Thoracic aorta (tissue), 2 donors: ENCODE data around the gene USP48. TPM values are rescaled to one million over a fixed set of nuclear protein-coding genes. Genes with fewer than 3 reads are reported as not detected.

ENCODE experiments used
- ATAC-seq: fragments of 150-250 bp; one replicate; pipeline ENCODE4 v1.8.0; 2017; ENCODE audit warnings: low read depth; ENCODE audit not compliant: insufficient number of reproducible peaks, low FRiP score
- DNase-seq: peaks from one replicate; pipeline ENCODE4 v3.0.0-alpha.2; 2020; ENCODE audit warnings: low spot score
- H3K27ac ChIP-seq, 2 donors: fragments of 200-600 bp; sonication (generic); 1 replicate in 1 of 2; 2 replicates in 1 of 2; pipeline ENCODE4 v1.5.1; 2016; ENCODE audit warnings: mild to moderate bottlenecking in 2 of 2, moderate library complexity in 2 of 2
- H3K27me3 ChIP-seq: fragments of 200-600 bp; sonication (generic); replicated peaks from 2 replicates; pipeline ENCODE4 v1.6.0; 2016; ENCODE audit warnings: mild to moderate bottlenecking; ENCODE audit not compliant: insufficient read depth
- H3K36me3 ChIP-seq: fragments of 200-600 bp; sonication (generic); one replicate; pipeline ENCODE4 v1.5.1; 2016
- H3K4me1 ChIP-seq, 2 donors: fragments of 200-600 bp; sonication (generic); 1 replicate in 1 of 2; 2 replicates in 1 of 2; pipeline versions ENCODE4 v1.5.1 to v1.6.0; 2016; ENCODE audit warnings: low read depth in 2 of 2, mild to moderate bottlenecking in 1 of 2; ENCODE audit not compliant: control insufficient read depth in 1 of 2
- H3K4me3 ChIP-seq: fragments of 200-600 bp; sonication (generic); 2 replicates; pipeline ENCODE4 v1.5.1; 2016; ENCODE audit warnings: mild to moderate bottlenecking
- H3K9me3 ChIP-seq: fragments of 200-600 bp; sonication (generic); 2 replicates; pipeline ENCODE4 v1.5.1; 2016
- total RNA-seq, 2 donors: library from RNA; depleted of rRNA; stranded (reverse); fragments of >200 nt; gene quantifications; one replicate each; pipeline versions ENCODE4 v1.1.0 to v1.2.3, GENCODE V29; 2016
- TF ChIP-seq, protein P1 (sequence below): fragments of 200-600 bp; sonication (generic); IDR thresholded peaks from one replicate; pipeline ENCODE4 v1.5.1; 2019; ENCODE audit warnings: antibody characterized with exemption

Gene USP48
- total RNA-seq, 2 donors from 2014 or later, result 48.9 to 77.5 TPM

DNA sequence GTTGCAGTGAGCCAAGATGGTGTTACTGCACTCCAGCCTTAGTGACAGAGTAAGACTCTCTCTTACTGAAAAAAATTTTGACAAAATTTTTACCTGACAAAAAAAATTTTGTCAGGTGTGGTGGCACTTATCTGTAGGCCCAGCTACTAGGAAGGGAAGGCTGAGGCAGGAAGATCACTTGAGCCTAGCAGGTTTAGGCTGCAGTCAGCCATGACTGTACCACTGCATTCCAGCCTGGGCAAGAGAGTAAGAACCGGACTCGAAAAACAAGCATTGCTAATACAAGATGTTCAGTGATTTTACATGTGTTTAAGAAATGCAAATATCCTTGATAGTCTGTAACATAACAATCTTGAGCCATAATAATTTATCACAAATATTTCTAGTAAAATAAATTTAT lies 46.9 kb downstream of the USP48 start:
- no peak overlapping the region for H3K27ac ChIP-seq
- TF ChIP-seq, protein P1, sequence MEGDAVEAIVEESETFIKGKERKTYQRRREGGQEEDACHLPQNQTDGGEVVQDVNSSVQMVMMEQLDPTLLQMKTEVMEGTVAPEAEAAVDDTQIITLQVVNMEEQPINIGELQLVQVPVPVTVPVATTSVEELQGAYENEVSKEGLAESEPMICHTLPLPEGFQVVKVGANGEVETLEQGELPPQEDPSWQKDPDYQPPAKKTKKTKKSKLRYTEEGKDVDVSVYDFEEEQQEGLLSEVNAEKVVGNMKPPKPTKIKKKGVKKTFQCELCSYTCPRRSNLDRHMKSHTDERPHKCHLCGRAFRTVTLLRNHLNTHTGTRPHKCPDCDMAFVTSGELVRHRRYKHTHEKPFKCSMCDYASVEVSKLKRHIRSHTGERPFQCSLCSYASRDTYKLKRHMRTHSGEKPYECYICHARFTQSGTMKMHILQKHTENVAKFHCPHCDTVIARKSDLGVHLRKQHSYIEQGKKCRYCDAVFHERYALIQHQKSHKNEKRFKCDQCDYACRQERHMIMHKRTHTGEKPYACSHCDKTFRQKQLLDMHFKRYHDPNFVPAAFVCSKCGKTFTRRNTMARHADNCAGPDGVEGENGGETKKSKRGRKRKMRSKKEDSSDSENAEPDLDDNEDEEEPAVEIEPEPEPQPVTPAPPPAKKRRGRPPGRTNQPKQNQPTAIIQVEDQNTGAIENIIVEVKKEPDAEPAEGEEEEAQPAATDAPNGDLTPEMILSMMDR, result no peak
- H3K9me3 ChIP-seq, result no peaks in the 10 kb centered on the region

DNA sequence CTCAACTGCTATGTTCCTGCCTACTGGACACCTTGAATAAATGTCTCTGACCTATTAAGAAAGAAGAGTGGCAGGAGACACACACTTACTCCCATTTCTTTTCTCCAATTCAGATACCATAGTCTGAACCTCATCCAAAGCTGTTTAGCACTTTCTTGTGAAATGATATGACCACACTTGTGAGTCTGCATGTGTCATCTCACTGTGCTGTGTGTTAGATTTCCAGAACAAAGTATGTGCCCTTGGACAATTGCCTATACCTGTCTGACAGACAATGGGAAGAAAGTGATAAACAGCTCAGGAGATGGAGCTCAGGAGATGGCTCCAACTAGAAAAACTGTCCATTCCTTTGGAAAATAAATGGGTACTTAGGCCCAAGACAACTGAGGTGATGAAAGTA lies 48.4 kb downstream of the USP48 start:
- Histone ChIP-seq H3K27me3 (no peaks in the 10 kb centered on the region), H3K4me3 (no peak overlapping the region), H3K4me1 (no peaks in the 10 kb centered on the region), H3K36me3 (peaks cover 25% of the 10 kb centered on the region), H3K27ac (no peak overlapping the region), H3K9me3 (no peaks in the 10 kb centered on the region)
- TF ChIP-seq, protein P1, result no peak
- ATAC-seq, result no peak
- no peak for DNase-seq

More for the DNA sequence above, 46.9 kb downstream of the USP48 start:
- Histone ChIP-seq H3K4me1 (no peaks in the 10 kb centered on the region), H3K27me3 (no peaks in the 10 kb centered on the region), H3K36me3 (peaks cover 25% of the 10 kb centered on the region), H3K4me3 (no peak overlapping the region)
- no peak for ATAC-seq
- no peak for DNase-seq

DNA sequence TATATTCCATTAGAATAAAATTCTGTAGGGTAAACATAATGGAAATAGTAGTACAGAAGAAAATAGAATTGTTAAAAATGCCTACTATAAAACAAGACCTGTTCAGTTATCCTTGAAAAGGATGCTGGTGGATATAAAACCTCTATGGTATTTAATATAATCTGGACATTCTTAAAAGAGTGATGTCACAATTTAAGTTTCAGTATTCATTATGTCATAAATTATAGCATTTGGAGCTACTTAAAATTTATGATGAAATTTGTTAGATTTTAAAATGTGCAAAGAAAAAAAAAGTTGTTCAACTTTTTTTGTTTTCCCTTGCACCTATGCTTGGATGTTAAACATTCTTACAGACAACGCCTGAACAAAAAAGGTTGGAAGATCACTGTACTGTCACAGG lies 50.3 kb downstream of the USP48 start:
- ATAC-seq (no peak), DNase-seq (no peak)
- H3K9me3 ChIP-seq, result no peaks in the 10 kb centered on the region
- TF ChIP-seq, protein P1, result no peak
- no peaks in the 10 kb centered on the region for H3K27me3 ChIP-seq
- H3K36me3 ChIP-seq, result peaks cover 35% of the 10 kb centered on the region
- H3K4me3 ChIP-seq, result no peak overlapping the region
- no peak overlapping the region for H3K27ac ChIP-seq
- no peaks in the 10 kb centered on the region for H3K4me1 ChIP-seq

DNA sequence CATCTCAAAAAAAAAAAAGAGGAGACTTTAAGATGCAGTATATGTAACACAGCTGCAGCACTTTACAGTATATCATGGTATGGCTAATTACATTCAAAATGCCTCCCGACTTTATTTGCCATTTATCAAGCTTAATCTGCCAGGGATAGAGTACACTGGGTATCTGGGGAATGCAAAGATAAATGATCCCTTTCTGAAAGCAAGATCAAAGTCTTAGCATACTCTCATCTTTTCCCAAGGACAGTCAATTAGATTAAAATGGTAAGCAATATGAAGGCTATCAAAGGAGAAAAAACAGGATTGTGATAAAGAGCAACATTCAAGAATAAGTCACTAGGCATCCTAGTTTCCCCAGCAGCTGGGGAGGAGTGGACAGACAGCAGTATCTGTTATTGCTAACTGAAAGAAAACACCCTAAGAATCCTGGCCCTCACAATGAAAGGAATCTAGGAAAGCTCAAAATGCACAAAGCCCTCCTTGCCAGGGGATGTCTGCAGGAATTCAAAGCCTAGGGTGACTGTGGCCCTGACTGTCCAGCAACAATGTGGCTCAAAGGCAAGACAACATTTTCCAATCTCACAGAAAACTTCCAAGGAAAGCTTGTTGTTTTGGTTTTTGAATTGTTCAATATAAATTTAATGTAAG lies 57.1 kb downstream of the USP48 start:
- Histone ChIP-seq H3K4me1 (no peaks in the 10 kb centered on the region), H3K4me3 (no peak overlapping the region), H3K9me3 (no peaks in the 10 kb centered on the region), H3K36me3 (peaks cover 26% of the 10 kb centered on the region), H3K27me3 (no peaks in the 10 kb centered on the region), H3K27ac (no peak overlapping the region)
- no peak for DNase-seq
- no peak for ATAC-seq
- TF ChIP-seq, protein P1, result no peak

DNA sequence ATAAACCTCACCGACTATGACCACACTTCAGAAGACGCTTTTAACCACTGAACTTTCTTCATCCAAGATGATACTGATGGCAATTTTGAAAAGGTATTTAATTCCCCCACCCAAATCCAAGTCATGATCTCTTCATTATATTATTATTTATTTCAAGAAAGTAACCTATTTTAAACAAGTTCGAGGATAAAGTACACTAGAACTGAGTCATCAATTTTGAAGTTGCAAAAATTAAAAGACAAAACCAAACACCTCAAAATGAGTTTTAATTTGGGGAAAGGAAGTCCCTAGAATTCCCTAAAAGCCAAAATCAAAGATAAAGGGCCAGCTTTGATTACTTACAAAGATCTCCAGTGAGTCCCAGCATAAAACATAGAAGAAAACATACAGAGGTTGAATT lies 58.4 kb downstream of the USP48 start:
- no peak for DNase-seq
- H3K36me3 ChIP-seq, result peaks cover 30% of the 10 kb centered on the region
- H3K4me1 ChIP-seq, result no peaks in the 10 kb centered on the region
- H3K4me3 ChIP-seq, result no peak overlapping the region
- no peaks in the 10 kb centered on the region for H3K9me3 ChIP-seq
- no peaks in the 10 kb centered on the region for H3K27me3 ChIP-seq
- no peak for ATAC-seq
- TF ChIP-seq, protein P1, result no peak
- H3K27ac ChIP-seq, result no peak overlapping the region
